Stimulated activated CD4-positive, alpha-beta T cell treated with anti-CD3 and anti-CD28 coated beads, Interleukin-1b, Interleukin-23, amount 100 ng/mL, for 24 hours (primary cell): ENCODE results near the gene PERM1.
A peak's percentile ranks its signal among the peaks of the same experiment; 100 is the strongest.
"Not testable (repeated sequence)": the region's sequence is repeated elsewhere in the genome, so short reads cannot be mapped to it uniquely, and the experiment has no call there.

ENCODE experiments used
- DNase-seq, 4 experiments: peaks; one replicate each; pipeline ENCODE4 v3.0.0-alpha.2; 2020; ENCODE audit warnings: low read depth in 4 of 4, low spot score in 1 of 4

PERM1 gene

GRCh38 chr1:981955-982558 is at the start of gene PERM1:
Gene PERM1 (minus strand): TSS chr1:982093. CDS start chr1:981029, 1,064 bp downstream.
- no peak for DNase-seq

- not testable (repeated sequence) for DNase-seq
Measured at GRCh38 chr1:1030867-1031658, 49.2 kb upstream of the PERM1 start.

GRCh38 chr1:1027791-1028190 is 45.9 kb upstream of the PERM1 start:
- DNase-seq = no peak

- no peak for DNase-seq
Measured at GRCh38 chr1:1026599-1027413, 44.9 kb upstream of the PERM1 start.

GRCh38 chr1:1025730-1026129 is 43.8 kb upstream of the PERM1 start:
- DNase-seq = no peak

GRCh38 chr1:1024771-1025699 is 43.1 kb upstream of the PERM1 start:
- DNase-seq = no peak

GRCh38 chr1:1024149-1024770 is 42.4 kb upstream of the PERM1 start:
- DNase-seq = no peak

- no peak for DNase-seq
Measured at GRCh38 chr1:1023700-1024099, 41.8 kb upstream of the PERM1 start.

GRCh38 chr1:1022302-1023009 is 40.6 kb upstream of the PERM1 start:
- no peak for DNase-seq

GRCh38 chr1:1021920-1022259 is 40.0 kb upstream of the PERM1 start:
- no peak for DNase-seq

- DNase-seq = no peak
Measured at GRCh38 chr1:1021010-1021919, 39.4 kb upstream of the PERM1 start.

- DNase-seq = no peak
Measured at GRCh38 chr1:1020415-1021009, 38.6 kb upstream of the PERM1 start.

GRCh38 chr1:1020000-1020404 is 38.1 kb upstream of the PERM1 start, which contains the start of gene AGRN:
Gene AGRN (plus strand): TSS chr1:1020120. CDS start chr1:1020173, 53 bp downstream.
- DNase-seq = no peak

GRCh38 chr1:1019122-1019999 is 37.5 kb upstream of the PERM1 start:
- DNase-seq = peak; percentile 58 to 73 (median 62)

GRCh38 chr1:1018321-1018685 is 36.4 kb upstream of the PERM1 start:
- DNase-seq = not testable (repeated sequence)

- not testable (repeated sequence) for DNase-seq
Measured at GRCh38 chr1:1017397-1018320, 35.8 kb upstream of the PERM1 start.
